Endothelial cell of hepatic sinusoid (primary cell): ENCODE measurements around the gene TCP11L1.
"Not testable (repeated sequence)": the region's sequence is repeated elsewhere in the genome, so short reads cannot be mapped to it uniquely, and the experiment has no call there.

Experiments
- in situ Hi-C: cut with HindIII; loops from 2 replicates; pipeline ENCODE4 v1.10.0; 2017; ENCODE audit warnings: low sequenced_read_pairs

Gene TCP11L1

DNA sequence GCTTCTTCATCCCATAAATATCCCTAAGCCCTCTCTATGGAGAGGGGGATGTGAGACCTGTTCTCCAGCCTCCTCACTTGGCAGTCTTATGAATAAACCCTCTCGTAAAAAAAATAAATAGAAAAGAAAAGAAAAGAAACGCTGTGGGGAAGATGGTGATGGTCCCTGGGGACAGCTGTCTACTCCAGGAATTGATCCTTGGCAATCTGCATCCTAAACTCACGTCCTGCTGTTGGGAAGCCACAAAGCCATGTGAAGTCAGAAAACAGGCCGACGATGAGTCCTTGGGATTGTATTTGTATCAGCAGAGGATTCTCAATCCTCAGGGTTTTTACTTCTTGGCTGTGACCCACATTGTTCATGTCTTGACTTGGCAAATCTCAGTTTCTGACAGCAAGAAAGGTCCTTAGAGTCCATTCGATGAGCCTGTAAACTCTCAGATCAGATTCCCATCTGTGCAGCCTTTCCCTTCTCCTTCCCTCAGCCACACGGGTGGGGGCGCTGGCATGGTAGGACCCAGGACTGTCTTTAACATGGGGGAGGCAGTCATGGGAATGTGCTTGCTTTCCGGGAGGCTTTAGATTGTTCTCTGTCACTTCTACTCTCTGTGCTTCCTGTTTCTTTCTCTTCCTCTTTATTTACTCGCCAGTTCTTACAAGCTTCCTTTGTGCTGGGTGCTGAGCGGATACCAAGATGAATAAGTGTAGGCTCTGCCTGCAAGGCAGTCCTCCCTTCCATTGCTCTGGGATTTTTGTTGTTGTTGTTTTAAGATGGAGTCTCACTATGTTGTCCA is 24.9 kb downstream of the TCP11L1 start:
- in situ Hi-C loops, result loop anchor here (5.0 kb wide), 2 partner anchors 52 to 97 kb away; no protein-coding TSS in a partner anchor

DNA sequence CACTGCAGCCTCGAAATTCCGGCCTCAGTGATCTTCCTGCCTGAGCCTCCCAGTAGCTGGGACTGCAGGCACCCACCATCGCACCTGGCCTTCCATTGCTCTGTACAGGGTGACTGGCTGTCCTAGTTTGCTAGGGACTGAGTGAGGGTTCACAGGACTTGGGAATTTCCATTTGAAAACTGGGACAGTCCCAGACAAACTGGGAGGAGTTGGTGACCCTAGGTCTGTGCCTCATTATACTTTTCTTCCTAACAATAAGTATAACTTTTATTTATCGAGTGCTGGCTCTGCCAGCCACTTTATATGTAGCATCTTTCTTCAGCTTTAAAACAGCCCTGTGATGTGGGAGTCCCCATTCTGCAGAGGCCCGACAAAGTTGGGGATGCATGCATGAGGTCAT is 25.5 kb downstream of the TCP11L1 start:
- in situ Hi-C loops, result loop anchor here (5.0 kb wide), 2 partner anchors 53 to 98 kb away; no protein-coding TSS in a partner anchor

DNA sequence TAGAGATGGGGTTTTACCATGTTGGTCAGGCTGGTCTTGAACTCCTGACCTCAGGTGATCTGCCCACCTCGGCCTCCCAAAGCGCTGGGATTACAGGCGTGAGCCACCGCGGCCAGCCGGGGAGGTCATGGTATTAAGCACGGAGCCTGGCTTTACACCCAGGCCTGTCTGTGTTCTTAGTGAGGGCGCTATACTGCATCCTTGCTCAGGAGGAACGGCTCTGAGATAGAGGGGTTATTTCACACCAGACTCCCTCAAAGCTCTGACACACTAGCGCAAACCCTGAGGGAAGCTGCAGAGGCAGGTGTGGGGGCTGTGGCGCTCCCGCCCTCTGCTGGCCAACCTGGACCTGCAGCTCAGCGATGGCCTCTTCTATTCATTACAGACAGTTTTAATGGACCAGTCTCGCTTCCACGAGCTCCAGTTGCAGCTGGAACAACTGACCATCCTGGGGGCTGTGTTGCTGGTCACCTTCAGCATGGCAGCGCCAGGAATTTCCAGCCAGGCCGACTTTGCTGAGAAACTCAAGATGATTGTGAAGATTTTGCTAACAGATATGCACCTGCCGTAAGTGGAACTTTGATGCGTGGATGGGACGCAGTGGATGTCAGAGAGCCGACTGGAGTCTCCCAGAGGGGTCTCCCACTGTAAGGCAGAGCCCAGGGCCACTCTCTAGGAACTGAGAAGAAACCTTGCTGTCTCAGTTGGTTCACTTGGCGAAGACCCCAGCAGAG is 26.2 kb downstream of the TCP11L1 start:
- in situ Hi-C loops, result no loop called here

DNA sequence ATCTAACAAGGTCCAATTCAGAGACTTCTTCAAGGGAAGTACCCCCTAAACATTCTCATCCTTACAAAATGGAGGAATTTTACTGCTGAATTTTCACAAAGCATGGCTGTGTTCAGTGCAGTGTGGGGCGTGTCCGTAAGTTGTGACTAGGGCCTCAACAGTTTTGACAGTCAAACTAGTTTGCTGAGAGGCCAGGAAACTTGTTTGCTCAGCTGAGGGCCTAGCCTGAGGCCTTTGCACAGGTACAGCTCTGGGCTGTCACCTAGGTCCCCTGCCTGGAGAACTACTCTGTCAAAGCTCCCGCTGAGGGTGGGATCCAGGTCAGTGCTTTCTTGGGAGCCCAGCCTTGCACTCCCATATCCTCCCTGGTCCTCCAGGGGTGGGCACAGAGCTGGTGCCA is 27.9 kb downstream of the TCP11L1 start:
- in situ Hi-C loops, result no loop called here

DNA sequence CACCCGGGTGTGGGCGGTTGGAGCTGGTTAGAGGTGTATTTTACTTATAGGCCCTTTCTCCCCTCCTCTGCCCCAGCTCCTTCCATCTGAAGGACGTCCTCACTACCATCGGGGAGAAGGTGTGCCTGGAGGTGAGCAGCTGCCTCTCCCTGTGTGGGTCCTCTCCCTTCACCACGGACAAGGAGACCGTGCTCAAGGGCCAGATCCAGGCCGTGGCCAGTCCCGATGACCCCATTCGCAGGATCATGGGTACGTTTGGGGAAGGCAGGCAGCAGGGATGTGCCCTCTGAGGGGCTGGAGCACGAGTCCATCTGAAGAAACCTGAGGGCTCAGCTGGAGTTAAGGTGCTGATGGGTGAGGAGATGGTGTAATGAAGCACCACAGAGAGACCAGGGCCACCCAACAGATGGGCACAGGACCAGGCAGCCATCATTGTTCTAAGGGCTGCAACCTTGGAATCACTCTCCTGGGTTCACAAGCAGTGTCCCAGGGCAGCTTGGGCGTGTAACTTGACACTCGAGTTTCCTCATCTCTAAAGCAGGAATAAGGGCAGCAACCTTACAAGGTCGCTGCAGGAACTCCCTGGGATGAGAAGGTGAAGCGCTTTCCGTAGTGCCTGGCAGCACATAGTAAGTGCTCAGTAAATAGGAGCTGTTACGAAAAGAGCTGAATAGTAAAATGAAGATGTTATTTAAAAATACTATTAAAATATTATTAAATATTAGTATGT is 29.4 kb downstream of the TCP11L1 start:
- in situ Hi-C loops, result no loop called here

DNA sequence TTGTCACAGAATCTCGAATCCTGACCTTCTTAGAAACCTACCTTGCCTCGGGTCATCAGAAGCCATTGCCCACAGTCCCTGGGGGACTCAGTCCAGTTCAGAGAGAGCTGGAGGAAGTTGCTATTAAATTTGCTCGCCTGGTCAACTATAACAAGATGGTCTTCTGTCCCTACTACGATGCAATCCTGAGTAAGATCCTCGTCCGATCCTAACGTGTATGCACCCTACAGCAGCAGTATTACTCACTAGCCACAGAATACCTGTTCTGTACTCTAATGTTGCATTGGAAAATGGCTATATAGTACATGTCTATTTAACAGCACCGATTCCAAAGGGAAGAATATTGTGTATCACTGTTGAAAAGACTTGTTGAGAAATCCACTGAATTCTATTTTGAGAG is 33.1 kb downstream of the TCP11L1 start:
- in situ Hi-C loops, result no loop called here

DNA sequence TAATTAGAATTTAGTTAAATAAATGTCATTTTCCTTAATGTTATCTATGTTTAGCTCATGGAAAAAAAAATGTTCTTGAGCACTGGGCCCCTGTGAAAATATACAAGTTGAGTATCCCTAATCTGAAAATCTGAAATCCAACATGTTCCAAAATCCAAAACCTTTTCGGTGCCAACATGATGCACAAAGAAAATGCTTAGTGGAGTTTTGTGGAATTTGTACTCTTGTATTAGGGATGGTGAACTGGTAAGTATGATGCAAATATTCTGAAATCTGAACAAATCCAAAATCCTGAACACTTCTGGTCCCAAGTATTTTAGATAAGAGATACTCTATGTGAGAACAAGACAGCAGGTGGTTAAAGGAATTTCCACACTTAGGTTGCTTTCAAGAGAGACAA is 44.5 kb downstream of the TCP11L1 start:
- in situ Hi-C loops, result no loop called here

DNA sequence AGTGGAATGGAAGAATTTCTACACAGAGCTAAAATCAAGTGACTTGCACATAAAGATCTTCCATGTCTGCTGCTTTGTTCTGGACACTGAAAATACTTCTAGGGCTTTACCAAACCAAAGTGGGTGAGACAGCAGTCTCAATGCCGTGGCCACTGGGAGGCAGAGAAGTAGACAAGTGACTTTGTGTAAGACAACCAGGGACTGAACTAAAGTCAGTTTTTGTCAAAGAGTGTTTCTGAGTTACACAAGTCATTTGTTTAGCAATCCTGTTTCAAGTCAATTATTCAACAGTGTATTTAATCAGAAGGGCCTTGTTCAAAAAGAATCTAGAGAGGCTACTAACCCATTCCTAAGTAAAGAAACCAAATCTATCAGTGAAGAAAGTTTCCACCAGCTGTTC is 46.6 kb downstream of the TCP11L1 start:
- in situ Hi-C loops, result no loop called here

DNA sequence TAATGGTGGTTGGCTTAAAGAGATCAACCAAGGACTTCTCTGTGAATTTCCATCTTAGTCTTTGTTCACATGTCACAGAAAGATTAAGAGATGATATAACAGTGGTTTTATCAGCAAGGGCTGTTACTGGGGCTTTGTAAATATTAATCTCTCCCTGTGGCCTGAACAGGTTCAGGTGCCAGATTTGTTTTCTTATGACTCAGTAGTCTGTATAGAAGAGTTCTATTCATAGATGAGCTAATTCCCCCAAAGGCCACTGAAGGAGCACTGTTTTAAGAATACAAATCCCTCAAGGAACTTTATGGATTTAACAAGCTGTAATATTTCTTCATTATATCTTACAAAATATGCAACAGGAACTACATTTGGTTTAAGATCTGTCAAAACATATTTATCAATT is 50.4 kb downstream of the TCP11L1 start:
- in situ Hi-C loops, result no loop called here

DNA sequence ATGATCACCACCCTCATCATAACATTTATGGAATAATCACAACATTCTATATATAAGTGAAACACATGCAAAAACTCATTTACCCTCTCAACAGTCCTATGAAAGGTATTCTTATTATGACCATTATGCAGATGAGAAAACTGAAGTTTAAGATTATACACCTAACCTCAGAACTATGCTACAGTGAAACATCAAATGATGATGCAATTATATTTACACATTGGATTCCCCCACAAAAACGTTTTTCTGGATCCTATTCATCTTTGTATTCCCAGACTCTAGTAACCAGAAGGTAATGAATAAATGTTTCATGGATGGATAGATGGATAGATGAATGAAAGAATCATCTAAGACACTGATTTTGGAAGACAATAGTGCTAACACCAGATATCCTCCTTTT is 54.8 kb downstream of the TCP11L1 start:
- in situ Hi-C loops, result no loop called here

DNA sequence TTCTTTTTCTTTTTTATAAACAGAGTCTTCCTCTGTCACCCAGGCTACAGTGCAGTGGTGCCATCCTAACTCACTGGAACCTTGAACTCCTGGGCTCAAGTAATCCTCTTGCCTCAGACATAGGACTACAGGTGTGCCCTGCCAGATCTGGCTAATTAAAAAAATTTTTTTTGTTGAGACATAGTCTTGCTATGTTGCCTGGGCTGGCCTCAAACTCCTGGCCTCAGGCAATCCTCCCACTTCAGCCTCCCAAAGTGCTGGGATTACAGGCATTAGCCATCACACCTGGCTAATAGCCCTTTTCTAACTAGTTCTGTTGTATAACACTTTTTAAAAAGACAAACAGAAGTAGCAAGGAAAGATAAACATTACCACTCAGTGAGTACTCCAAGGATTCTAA is 64.5 kb downstream of the TCP11L1 start:
- in situ Hi-C loops, result no loop called here

DNA sequence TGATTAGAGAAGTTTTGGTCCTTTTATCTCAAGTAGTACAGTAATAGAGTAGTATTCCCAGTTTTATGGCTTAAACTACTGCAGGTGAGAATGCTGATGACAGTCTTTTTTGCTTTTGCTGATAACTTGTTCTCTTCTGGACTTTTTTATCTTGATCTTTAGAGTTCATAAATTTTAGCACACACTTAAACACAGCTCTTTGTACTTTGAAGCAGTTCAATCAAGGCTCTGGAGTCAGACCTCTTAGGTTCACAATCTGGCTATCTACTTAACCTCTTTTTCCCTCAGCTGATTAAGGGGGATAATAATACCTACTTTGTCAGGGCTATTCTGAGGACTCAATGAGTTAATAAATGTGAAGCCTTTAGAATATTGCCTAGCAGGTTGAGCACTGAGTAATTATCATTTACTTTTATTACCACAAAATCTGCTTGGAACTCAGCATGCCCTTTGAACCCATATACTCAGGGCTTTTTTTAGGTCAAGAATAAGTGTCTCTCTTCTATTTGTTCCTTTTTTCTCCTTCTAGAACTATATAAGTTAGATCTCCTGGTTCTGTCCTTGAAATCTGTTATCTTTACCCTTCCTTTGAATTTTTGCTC is 70.0 kb downstream of the TCP11L1 start:
- in situ Hi-C loops, result no loop called here

DNA sequence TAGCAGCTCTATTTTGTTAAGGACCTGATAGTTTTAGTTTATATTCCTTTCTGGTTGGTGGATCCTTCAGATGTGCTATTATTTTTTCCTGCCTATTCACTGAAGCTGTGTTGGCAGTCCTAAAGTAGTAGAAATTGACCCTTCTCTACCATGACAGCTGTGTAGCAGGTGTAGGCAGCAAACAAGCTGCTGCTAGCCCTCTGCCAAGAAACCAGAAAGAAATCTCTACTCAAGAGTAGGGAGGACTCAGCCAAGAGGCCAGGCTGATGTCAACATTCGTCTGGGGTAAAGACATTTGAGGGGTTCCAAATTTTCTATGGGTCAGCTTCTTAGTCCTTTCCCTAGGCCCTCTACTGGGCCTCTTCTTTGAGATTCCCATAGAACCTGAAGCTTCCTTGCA is 70.7 kb downstream of the TCP11L1 start:
- in situ Hi-C loops, result no loop called here

DNA sequence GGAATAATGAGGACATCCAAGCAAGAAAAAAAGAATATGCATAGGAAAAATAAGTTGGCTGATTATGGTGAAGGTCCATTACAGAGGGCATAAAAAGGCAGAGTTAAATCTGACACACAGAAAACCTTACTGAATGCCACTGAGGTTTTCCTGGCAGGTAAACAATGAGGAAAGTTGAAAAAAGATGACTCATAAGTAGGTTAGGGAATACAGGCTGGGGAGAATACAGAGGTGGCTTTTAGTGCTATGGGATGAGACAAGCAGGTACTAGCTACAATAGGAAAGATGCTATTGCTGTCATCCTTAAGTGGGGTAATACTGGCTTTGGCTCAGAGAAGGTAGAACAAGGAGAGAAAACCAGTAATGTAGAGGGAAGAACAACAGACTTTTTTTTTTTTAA is 77.2 kb downstream of the TCP11L1 start:
- in situ Hi-C loops, result no loop called here

DNA sequence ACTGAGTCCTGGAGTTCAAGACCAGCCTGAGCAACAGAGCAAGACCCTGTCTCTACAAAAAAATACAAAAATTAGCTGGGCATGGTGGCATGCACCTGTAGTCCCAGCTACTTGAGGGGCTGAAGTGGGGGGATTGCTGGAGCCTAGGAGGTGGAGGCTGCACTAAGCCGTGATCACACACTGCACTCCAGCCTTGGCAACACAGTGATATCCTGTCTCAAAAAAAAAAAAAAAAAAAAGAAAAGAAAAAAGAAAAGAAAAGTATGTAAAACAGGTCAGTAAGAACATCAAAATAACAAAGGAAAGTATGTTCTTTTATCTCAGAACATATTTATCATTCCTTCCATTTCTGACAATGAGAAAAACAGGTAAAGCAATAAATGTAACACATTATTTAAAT is 83.3 kb downstream of the TCP11L1 start:
- in situ Hi-C loops, result not testable (repeated sequence)
